Neural progenitor cell (in vitro differentiated cells): ENCODE results near the gene SH3BGRL3.

ENCODE experiments used
- CTCF ChIP-seq: fragments of 200-600 bp; sonication (generic); IDR thresholded peaks from 2 replicates; pipeline ENCODE4 v1.5.1; 2017; ENCODE audit warnings: antibody characterized with exemption, mild to moderate bottlenecking
- EZH2 ChIP-seq: fragments of 200-600 bp; sonication (generic); IDR thresholded peaks from 2 replicates; pipeline ENCODE4 v1.6.1; 2017; ENCODE audit warnings: antibody characterized with exemption, mild to moderate bottlenecking, moderate library complexity
- EZH2phosphoT487 ChIP-seq: fragments of 200-600 bp; sonication (generic); IDR thresholded peaks from 2 replicates; pipeline ENCODE4 v1.6.1; 2017; ENCODE audit warnings: antibody characterized with exemption

- TF ChIP-seq CTCF, result no peak
- no peak for TF ChIP-seq EZH2phosphoT487
- no peak for TF ChIP-seq EZH2
These were observed 48.7 kb downstream of the SH3BGRL3 start for GRCh38 chr1:26328597-26328996.
